A549 (cell line): ENCODE results near the gene PARD3B. TPM values are rescaled to one million over a fixed set of nuclear protein-coding genes. Genes with fewer than 3 reads are reported as not detected.

ENCODE experiments used
- ATAC-seq, 2 experiments: fragments of 200-7000 bp in 1 of 2; fragments of >200 bp in 1 of 2; cut with Nextera tagmentation in 1 of 2; cut with Tn5 transposase in 1 of 2; 3 replicates each; pipeline versions ENCODE4 v1.8.0 to v1.9.1; 2018 to 2020; ENCODE audit warnings: mild to moderate bottlenecking in 1 of 2, moderate library complexity in 1 of 2
- CTCF ChIA-PET: fragments of 300-600 bp; sonication (Branson Sonifier 250); formaldehyde crosslinking; extraction: SDS; loops from one replicate; lab custom pipeline; 2021; ENCODE audit warnings: antibody characterized with exemption, inconsistent platforms; lab: Yijun Ruan, JAX
- POLR2A ChIA-PET: fragments of 350-600 bp; formaldehyde crosslinking; extraction: SDS; loops from one replicate; lab custom pipeline; 2021; ENCODE audit warnings: antibody characterized with exemption, inconsistent platforms; lab: Yijun Ruan, JAX
- DNase-seq, 2 experiments: peaks; one replicate each; pipeline versions ENCODE4 v3.0.0 to v3.0.0-alpha.2; 2011 to 2016; ENCODE audit warnings: low read depth in 1 of 2, low spot score in 1 of 2
- FAIRE-seq: peaks from 2 replicates; lab custom pipeline; 2011; peaks lifted over from hg19 to GRCh38; lab: Jason Lieb, UNC
- H3K27ac ChIP-seq, 2 experiments: fragments of >200 bp; sonication (Bioruptor Twin); formaldehyde crosslinking; 3 replicates each; pipeline ENCODE4 v1.5.1; 2016 to 2017
- H3K4me1 ChIP-seq: fragments of >200 bp; sonication (Bioruptor Twin); formaldehyde crosslinking; 3 replicates; pipeline ENCODE4 v1.6.1; 2016
- H3K4me2 ChIP-seq: fragments of >200 bp; sonication (Bioruptor Twin); formaldehyde crosslinking; 3 replicates; pipeline ENCODE4 v1.6.1; 2016
- H3K4me3 ChIP-seq: fragments of >200 bp; sonication (Bioruptor Twin); formaldehyde crosslinking; 3 replicates; pipeline ENCODE4 v1.5.1; 2016
- H3K9me3 ChIP-seq: fragments of >200 bp; sonication (Bioruptor Twin); formaldehyde crosslinking; 3 replicates; pipeline ENCODE4 v1.6.1; 2016
- BHLHE40 ChIP-seq: IDR thresholded peaks from 2 replicates; pipeline ENCODE4 v1.6.1; 2012; ENCODE audit warnings: low read depth, low read length, inconsistent platforms
- CBX2 ChIP-seq: fragments of 200-600 bp; sonication (generic); IDR thresholded peaks from 2 replicates; pipeline ENCODE4 v1.6.1; 2016; ENCODE audit warnings: low read depth, mild to moderate bottlenecking, borderline replicate concordance
- CBX8 ChIP-seq: fragments of 200-600 bp; sonication (generic); IDR thresholded peaks from 2 replicates; pipeline ENCODE4 v1.6.1; 2016
- EHMT2 ChIP-seq: fragments of 200-600 bp; sonication (generic); IDR thresholded peaks from 2 replicates; pipeline ENCODE4 v1.6.1; 2016; ENCODE audit warnings: antibody characterized with exemption, low read depth, mild to moderate bottlenecking, moderate library complexity
- EP300 ChIP-seq, 2 experiments: fragments of >200 bp; sonication (Bioruptor Twin); formaldehyde crosslinking; IDR thresholded peaks; 2 replicates in 1 of 2; 3 replicates in 1 of 2; pipeline ENCODE4 v1.6.1; 2016 to 2017
- FOSB ChIP-seq: fragments of 250-450 bp; sonication (Bioruptor Pico); IDR thresholded peaks from 2 replicates; pipeline ENCODE4 v1.5.0; 2020; ENCODE audit warnings: mild to moderate bottlenecking, moderate library complexity
- FOSL2 ChIP-seq, 2 experiments: fragments of 450-650 bp in 1 of 2; fragments of >200 bp in 1 of 2; sonication (Bioruptor Twin) in 1 of 2; formaldehyde crosslinking; IDR thresholded peaks; 2 replicates each; pipeline versions ENCODE4 v1.5.0 to v1.6.1; 2016 to 2020; ENCODE audit warnings: mild to moderate bottlenecking in 1 of 2, moderate library complexity in 1 of 2
- FOXS1 ChIP-seq: fragments of 250-450 bp; sonication (Bioruptor Pico); IDR thresholded peaks from 2 replicates; pipeline ENCODE4 v1.5.0; 2020; ENCODE audit warnings: mild to moderate bottlenecking, moderate library complexity
- GATA3 ChIP-seq: IDR thresholded peaks from 2 replicates; pipeline ENCODE4 v1.6.1; 2012; ENCODE audit warnings: borderline replicate concordance
- HDAC2 ChIP-seq: fragments of 200-600 bp; sonication (generic); IDR thresholded peaks from 2 replicates; pipeline ENCODE4 v1.6.1; 2016
- JUN ChIP-seq, 2 experiments: fragments of >200 bp; sonication (Bioruptor Twin); formaldehyde crosslinking; IDR thresholded peaks; 2 replicates in 1 of 2; 3 replicates in 1 of 2; pipeline ENCODE4 v1.6.1; 2016 to 2017
- JUNB ChIP-seq: fragments of >200 bp; sonication (Bioruptor Twin); formaldehyde crosslinking; IDR thresholded peaks from 2 replicates; pipeline ENCODE4 v1.6.1; 2016
- NPAS2 ChIP-seq: fragments of 250-450 bp; sonication (Bioruptor Pico); IDR thresholded peaks from 2 replicates; pipeline ENCODE4 v1.8.0; 2022; ENCODE audit warnings: mild to moderate bottlenecking, moderate library complexity, borderline replicate concordance
- RARB ChIP-seq: fragments of 250-450 bp; sonication (Bioruptor Pico); IDR thresholded peaks from 2 replicates; pipeline ENCODE4 v1.8.0; 2021; ENCODE audit warnings: mild to moderate bottlenecking, moderate library complexity
- RCOR1 ChIP-seq: fragments of 150-350 bp; IDR thresholded peaks from 2 replicates; pipeline ENCODE4 v1.6.1; 2014; ENCODE audit warnings: antibody characterized with exemption, low read length, low read depth
- RFX5 ChIP-seq: fragments of 450-650 bp; IDR thresholded peaks from 2 replicates; pipeline ENCODE4 v1.7.1; 2014; ENCODE audit warnings: antibody characterized with exemption, mild to moderate bottlenecking, moderate library complexity
- WGBS: methylation state at CpG from one replicate; pipeline ENCODE4 v1.1.6; 2017; ENCODE audit errors: missing lambda C conversion rate; 5-methylcytosine and 5-hydroxymethylcytosine counted together
- polyA plus RNA-seq, 4 experiments: library from polyadenylated mRNA; depleted of rRNA in 3 of 4; stranded (reverse); fragments of >200 nt; fragmentation: RNase III in 1 of 4; extraction: RNeasy Plus Mini Kit Qiagen cat#74134 plus additional on column Dnase treatment in 1 of 4; gene quantifications; 2 replicates in 3 of 4; 3 replicates in 1 of 4; pipeline ENCODE4 v1.2.3, GENCODE V29; 2011 to 2017
- TF ChIP-seq, protein P1 (sequence below): fragments of 450-650 bp; IDR thresholded peaks from 2 replicates; pipeline ENCODE4 v1.6.1; 2014; ENCODE audit warnings: antibody characterized with exemption
- TF ChIP-seq, protein P2 (sequence below): fragments of 200-600 bp; sonication (generic); IDR thresholded peaks from 2 replicates; pipeline ENCODE4 v1.6.1; 2016; ENCODE audit warnings: antibody characterized with exemption, mild to moderate bottlenecking, moderate library complexity
- TF ChIP-seq, protein P3 (sequence below): fragments of >200 bp; sonication (Bioruptor Twin); formaldehyde crosslinking; IDR thresholded peaks from 2 replicates; pipeline ENCODE4 v1.6.1; 2016

Gene PARD3B
- polyA plus RNA-seq, 2 of the 4 experiments (the other 2 are of a cell fraction), result 1.2 to 2.4 TPM

DNA sequence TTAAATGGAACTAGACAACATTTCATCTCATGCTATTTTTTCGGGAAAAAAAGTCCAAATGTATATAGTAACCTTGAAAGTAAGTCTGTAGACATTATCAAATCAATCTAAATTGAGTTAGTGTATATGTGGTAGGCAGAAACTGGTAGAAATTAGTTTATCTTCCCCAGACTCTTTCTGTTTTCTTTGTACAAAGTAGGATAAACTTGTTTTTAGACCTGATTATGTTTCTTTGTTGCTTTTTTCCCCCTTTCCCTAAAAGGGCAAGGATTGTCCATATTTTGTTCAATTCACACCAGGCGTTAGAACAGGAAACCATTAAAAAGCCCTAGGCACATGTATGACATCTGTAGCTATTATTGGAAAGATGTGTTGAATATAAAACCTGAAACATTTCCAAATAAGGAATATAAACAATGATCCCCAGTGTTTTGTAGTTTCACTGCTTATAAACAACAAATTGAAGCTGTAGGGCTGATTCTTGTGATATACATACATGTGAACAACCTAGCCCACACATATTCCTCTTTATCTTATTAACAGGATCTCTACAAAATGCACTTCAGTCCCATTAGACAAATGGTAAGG is 528.3 kb downstream of the PARD3B start:
- POLR2A ChIA-PET, result no interaction called here
- CTCF ChIA-PET, result no interaction called here
- no peak for FAIRE-seq

DNA sequence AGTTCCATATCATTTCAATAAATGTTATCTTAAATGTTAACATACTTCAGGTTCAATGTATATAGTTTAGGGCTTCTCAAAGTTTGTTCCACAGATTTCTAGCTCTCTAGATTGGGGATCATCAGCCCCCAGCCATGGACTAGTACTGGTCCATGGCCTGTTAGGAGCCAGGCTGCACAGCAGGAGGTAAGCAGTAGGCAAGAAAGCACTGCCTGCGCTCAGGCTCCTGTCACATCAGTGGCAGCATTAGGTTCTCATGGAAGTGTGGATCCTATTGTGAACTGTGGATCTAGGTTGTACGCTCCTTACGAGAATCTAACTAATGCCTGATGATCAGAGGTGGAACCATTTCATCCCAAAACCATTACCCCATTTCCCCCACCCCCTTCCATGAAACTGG is 531.1 kb downstream of the PARD3B start:
- FAIRE-seq (no peak), DNase-seq (no peak), ATAC-seq (no peak)
- ChIA-PET CTCF (no interaction called here), POLR2A (no interaction called here)
- H3K4me3 ChIP-seq, result no peak overlapping the region
- 85% methylated on average over 3 of the region's 3 CpGs for WGBS
- H3K27ac ChIP-seq, result no peak overlapping the region
- TF ChIP-seq CBX2 (no peak), RFX5 (no peak), EP300 (IDR thresholded peaks at IDR 0.05) (no peak), FOSB (CRISPR knock-in tag) (no peak), FOSL2 (IDR thresholded peaks at IDR 0.05) (no peak), FOSL2 (CRISPR knock-in tag; IDR thresholded peaks at IDR 0.05) (no peak), CBX8 (no peak), BHLHE40 (no peak), GATA3 (no peak), NPAS2 (CRISPR knock-in tag) (no peak), FOXS1 (CRISPR knock-in tag) (no peak)
- TF ChIP-seq, protein P1, sequence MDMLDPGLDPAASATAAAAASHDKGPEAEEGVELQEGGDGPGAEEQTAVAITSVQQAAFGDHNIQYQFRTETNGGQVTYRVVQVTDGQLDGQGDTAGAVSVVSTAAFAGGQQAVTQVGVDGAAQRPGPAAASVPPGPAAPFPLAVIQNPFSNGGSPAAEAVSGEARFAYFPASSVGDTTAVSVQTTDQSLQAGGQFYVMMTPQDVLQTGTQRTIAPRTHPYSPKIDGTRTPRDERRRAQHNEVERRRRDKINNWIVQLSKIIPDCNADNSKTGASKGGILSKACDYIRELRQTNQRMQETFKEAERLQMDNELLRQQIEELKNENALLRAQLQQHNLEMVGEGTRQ, result no peak
- TF ChIP-seq, protein P2, sequence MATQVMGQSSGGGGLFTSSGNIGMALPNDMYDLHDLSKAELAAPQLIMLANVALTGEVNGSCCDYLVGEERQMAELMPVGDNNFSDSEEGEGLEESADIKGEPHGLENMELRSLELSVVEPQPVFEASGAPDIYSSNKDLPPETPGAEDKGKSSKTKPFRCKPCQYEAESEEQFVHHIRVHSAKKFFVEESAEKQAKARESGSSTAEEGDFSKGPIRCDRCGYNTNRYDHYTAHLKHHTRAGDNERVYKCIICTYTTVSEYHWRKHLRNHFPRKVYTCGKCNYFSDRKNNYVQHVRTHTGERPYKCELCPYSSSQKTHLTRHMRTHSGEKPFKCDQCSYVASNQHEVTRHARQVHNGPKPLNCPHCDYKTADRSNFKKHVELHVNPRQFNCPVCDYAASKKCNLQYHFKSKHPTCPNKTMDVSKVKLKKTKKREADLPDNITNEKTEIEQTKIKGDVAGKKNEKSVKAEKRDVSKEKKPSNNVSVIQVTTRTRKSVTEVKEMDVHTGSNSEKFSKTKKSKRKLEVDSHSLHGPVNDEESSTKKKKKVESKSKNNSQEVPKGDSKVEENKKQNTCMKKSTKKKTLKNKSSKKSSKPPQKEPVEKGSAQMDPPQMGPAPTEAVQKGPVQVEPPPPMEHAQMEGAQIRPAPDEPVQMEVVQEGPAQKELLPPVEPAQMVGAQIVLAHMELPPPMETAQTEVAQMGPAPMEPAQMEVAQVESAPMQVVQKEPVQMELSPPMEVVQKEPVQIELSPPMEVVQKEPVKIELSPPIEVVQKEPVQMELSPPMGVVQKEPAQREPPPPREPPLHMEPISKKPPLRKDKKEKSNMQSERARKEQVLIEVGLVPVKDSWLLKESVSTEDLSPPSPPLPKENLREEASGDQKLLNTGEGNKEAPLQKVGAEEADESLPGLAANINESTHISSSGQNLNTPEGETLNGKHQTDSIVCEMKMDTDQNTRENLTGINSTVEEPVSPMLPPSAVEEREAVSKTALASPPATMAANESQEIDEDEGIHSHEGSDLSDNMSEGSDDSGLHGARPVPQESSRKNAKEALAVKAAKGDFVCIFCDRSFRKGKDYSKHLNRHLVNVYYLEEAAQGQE, result no peak
- TF ChIP-seq, protein P3, sequence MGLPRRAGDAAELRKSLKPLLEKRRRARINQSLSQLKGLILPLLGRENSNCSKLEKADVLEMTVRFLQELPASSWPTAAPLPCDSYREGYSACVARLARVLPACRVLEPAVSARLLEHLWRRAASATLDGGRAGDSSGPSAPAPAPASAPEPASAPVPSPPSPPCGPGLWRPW, result no peak
- no peaks in the 10 kb centered on the region for H3K9me3 ChIP-seq
- H3K4me1 ChIP-seq, result no peaks in the 10 kb centered on the region
- H3K4me2 ChIP-seq, result no peak overlapping the region

More for the DNA sequence above, 528.3 kb downstream of the PARD3B start:
- Histone ChIP-seq H3K4me2 (no peak overlapping the region), H3K4me1 (no peaks in the 10 kb centered on the region)
- no peak for TF ChIP-seq JUN (IDR thresholded peaks at IDR 0.05)
- TF ChIP-seq RARB (CRISPR knock-in tag), result no peak
- TF ChIP-seq RCOR1, result no peak
- TF ChIP-seq NPAS2 (CRISPR knock-in tag), result no peak
- TF ChIP-seq, protein P1, result no peak
- TF ChIP-seq JUNB, result no peak
- TF ChIP-seq EHMT2, result no peak
- no peak for TF ChIP-seq HDAC2
- TF ChIP-seq, all 56 proteins: peak for 0
- ATAC-seq (no peak), DNase-seq (no peak)
- H3K4me3 ChIP-seq, result no peak overlapping the region
- no peaks in the 10 kb centered on the region for H3K9me3 ChIP-seq
- no peak overlapping the region for H3K27ac ChIP-seq
- 48% methylated on average over 2 of the region's 2 CpGs for WGBS
